Stimulated activated CD8-positive, alpha-beta memory T cell treated with anti-CD3 and anti-CD28 coated beads, Interleukin-7, amount 100 ng/mL, for 4 hours (primary cell): ENCODE measurements around the gene FBXW7.

Experiments
- DNase-seq, 2 donors: peaks; one replicate each; pipeline ENCODE4 v3.0.0-alpha.2; 2020; ENCODE audit warnings: low read depth in 2 of 2

The FBXW7 gene

GRCh38 chr4:152427981-152428380, 107.9 kb downstream of the FBXW7 start:
- no peak for DNase-seq

- DNase-seq = no peak
Observed at GRCh38 chr4:152424977-152425376, 110.9 kb downstream of the FBXW7 start.

- no peak for DNase-seq
Observed at GRCh38 chr4:152424396-152424795, 111.5 kb downstream of the FBXW7 start.

GRCh38 chr4:152422817-152423320, 113.0 kb downstream of the FBXW7 start:
- no peak for DNase-seq

- DNase-seq = no peak
Observed at GRCh38 chr4:152421576-152421975, 114.3 kb downstream of the FBXW7 start.

- no peak for DNase-seq
Observed at GRCh38 chr4:152419809-152420208, 116.1 kb downstream of the FBXW7 start.

GRCh38 chr4:152417673-152418072, 118.2 kb downstream of the FBXW7 start:
- DNase-seq = no peak

- DNase-seq = no peak
Observed at GRCh38 chr4:152415980-152416379, 119.9 kb downstream of the FBXW7 start.

GRCh38 chr4:152408514-152409327, 127.2 kb downstream of the FBXW7 start:
- no peak for DNase-seq

GRCh38 chr4:152401424-152401823, 134.5 kb downstream of the FBXW7 start:
- no peak for DNase-seq

GRCh38 chr4:152399246-152399645, 136.6 kb downstream of the FBXW7 start:
- no peak for DNase-seq

GRCh38 chr4:152398060-152398459, 137.8 kb downstream of the FBXW7 start:
- DNase-seq = no peak

- no peak for DNase-seq
Observed at GRCh38 chr4:152394791-152395190, 141.1 kb downstream of the FBXW7 start.

- no peak for DNase-seq
Observed at GRCh38 chr4:152392079-152392478, 143.8 kb downstream of the FBXW7 start.

GRCh38 chr4:152390216-152390615, 145.7 kb downstream of the FBXW7 start:
- no peak for DNase-seq

- no peak for DNase-seq
Observed at GRCh38 chr4:152389359-152389758, 146.5 kb downstream of the FBXW7 start.

- DNase-seq = no peak
Observed at GRCh38 chr4:152385551-152385950, 150.3 kb downstream of the FBXW7 start.

- no peak for DNase-seq
Observed at GRCh38 chr4:152382057-152382785, 153.7 kb downstream of the FBXW7 start.

- DNase-seq = no peak
Observed at GRCh38 chr4:152380919-152381318, 155.0 kb downstream of the FBXW7 start.

GRCh38 chr4:152380185-152380584, 155.7 kb downstream of the FBXW7 start:
- DNase-seq = no peak

- no peak for DNase-seq
Observed at GRCh38 chr4:152374606-152375285, 161.1 kb downstream of the FBXW7 start.

GRCh38 chr4:152374153-152374552, 161.7 kb downstream of the FBXW7 start:
- no peak for DNase-seq
